ENCODE data around the gene TSSK6.

DNA sequence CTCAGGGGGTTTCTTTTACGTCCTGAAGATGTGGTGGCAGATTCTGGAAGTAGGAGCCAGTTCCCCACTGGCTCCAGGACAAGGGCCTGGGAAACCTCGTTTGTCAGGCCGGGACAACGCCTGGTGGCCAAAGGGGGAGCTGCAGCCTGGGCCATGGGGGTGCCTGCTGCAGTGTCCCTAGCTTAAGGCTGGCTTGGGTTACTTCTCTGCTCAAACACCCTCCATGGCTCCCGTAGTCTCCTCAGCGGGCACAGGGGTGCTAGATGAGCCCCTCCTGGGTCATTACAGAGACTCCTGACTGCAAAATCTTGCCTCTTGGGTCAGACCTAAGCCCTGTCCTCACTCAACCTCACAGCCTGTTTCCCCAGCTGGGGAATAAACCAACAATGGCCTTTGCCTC lies 37.5 kb upstream of the TSSK6 start:
- TF ChIP-seq, protein P1, sequence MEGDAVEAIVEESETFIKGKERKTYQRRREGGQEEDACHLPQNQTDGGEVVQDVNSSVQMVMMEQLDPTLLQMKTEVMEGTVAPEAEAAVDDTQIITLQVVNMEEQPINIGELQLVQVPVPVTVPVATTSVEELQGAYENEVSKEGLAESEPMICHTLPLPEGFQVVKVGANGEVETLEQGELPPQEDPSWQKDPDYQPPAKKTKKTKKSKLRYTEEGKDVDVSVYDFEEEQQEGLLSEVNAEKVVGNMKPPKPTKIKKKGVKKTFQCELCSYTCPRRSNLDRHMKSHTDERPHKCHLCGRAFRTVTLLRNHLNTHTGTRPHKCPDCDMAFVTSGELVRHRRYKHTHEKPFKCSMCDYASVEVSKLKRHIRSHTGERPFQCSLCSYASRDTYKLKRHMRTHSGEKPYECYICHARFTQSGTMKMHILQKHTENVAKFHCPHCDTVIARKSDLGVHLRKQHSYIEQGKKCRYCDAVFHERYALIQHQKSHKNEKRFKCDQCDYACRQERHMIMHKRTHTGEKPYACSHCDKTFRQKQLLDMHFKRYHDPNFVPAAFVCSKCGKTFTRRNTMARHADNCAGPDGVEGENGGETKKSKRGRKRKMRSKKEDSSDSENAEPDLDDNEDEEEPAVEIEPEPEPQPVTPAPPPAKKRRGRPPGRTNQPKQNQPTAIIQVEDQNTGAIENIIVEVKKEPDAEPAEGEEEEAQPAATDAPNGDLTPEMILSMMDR (IDR thresholded peaks at IDR 0.05): peak in 5 of 6 experiments; percentile 20 to 63 (median 46)
- TF ChIP-seq POLR2A (IDR thresholded peaks at IDR 0.05): no peak
